ENCODE data around the gene PTPRK. TPM values are rescaled to one million over a fixed set of nuclear protein-coding genes. Genes with fewer than 3 reads are reported as not detected.

The PTPRK gene
- total RNA-seq (2013), result 0.21 TPM
- polyA plus RNA-seq, result under 1 TPM in 1 of 3 donors, not detected in 2; 0.01 TPM
- not detected in 2 replicates for polyA minus RNA-seq
- total RNA-seq, result 0 to 7.0 (median 0.18) reads per million in 11 experiments

GRCh38 chr6:128520436-128521281 is at the start of gene PTPRK:
TSS of gene PTPRK (minus strand) at chr6:128520599. CDS start at chr6:128520358, 241 bp downstream.
- Mint-ChIP-seq H3K9me3 (peaks cover 0 to 25% (median 14%) of the 10 kb centered on the region in 7 donors), H3K27me3 (ENCODE audit: low read depth in 3 of 3) (peaks cover 39 to 74% (median 55%) of the 10 kb centered on the region in 3 donors), H3K4me1 (peaks cover 23% of the 10 kb centered on the region), H3K27ac (peak within 1 kb of the TSS in 2 of 7 donors; percentile 15 to 54), H3K36me3 (peaks cover 4 to 13% of the 10 kb centered on the region in 2 donors), H3K4me3 (peak within 1 kb of the TSS; percentile 79 to 95)
- WGBS (ENCODE audit: insufficient coverage), result under 1% methylated on average over 71 of the region's 85 CpGs
- Histone ChIP-seq H3K9ac (ENCODE audit: insufficient read depth, low read length, poor library complexity, severe bottlenecking) (no peak within 1 kb of the TSS), H3K36me3 (replicated peaks in 1 of 2; ENCODE audit: control insufficient read depth in 1 of 2, insufficient read depth in 2 of 2, low read length in 2 of 2) (no peaks in the 10 kb centered on the region), H3K27me3 (ENCODE audit: control insufficient read depth in 2 of 2, insufficient read depth in 2 of 2, low read length in 2 of 2) (peaks cover 54 to 66% of the 10 kb centered on the region in 2 donors), H2AFZ (ENCODE audit: insufficient read depth, low read depth, low read length, poor library complexity, severe bottlenecking) (peak within 1 kb of the TSS; percentile 68), H4K20me1 (ENCODE audit: insufficient read depth, low read length) (no peaks in the 10 kb centered on the region), H3K9me3 (replicated peaks in 1 of 2; ENCODE audit: control insufficient read depth in 1 of 2, insufficient read depth in 1 of 2, low read length in 2 of 2) (peaks cover 0 to 20% of the 10 kb centered on the region in 2 donors), H3K79me2 (ENCODE audit: insufficient read depth, low read length) (no peaks in the 10 kb centered on the region), H3K4me1 (ENCODE audit: control insufficient read depth in 1 of 2, insufficient read depth in 2 of 2, low read length in 2 of 2) (peaks cover 16 to 18% of the 10 kb centered on the region in 2 donors), H3K4me2 (replicated peaks; ENCODE audit: extremely low read depth, low read length, poor library complexity, severe bottlenecking) (peak within 1 kb of the TSS; percentile 78), H3K27ac (ENCODE audit: low read depth in 1 of 2, low read length in 2 of 2) (no peak within 1 kb of the TSS), H3K4me3 (replicated peaks in 1 of 3; ENCODE audit: low read depth in 2 of 3, low read length in 3 of 3) (peak within 1 kb of the TSS; percentile 20 to 67 (median 27))
- DNase-seq, result peak; percentile 2 to 37 (median 8)
- peak; percentile 17 for TF ChIP-seq CTCF (IDR thresholded peaks at IDR 0.05)
- intact Hi-C loops (cut with micrococcal nuclease), result no loop called here

GRCh38 chr6:128567029-128567428 is 46.6 kb upstream of the PTPRK start:
- H3K9me3 Mint-ChIP-seq, result peaks cover 0 to 10% (median 2%) of the 10 kb centered on the region in 7 donors
- H3K36me3 Mint-ChIP-seq, result no peaks in the 10 kb centered on the region
- Histone ChIP-seq H3K79me2 (ENCODE audit: insufficient read depth, low read length) (no peaks in the 10 kb centered on the region), H3K4me2 (replicated peaks; ENCODE audit: extremely low read depth, low read length, poor library complexity, severe bottlenecking) (no peak overlapping the region), H4K20me1 (ENCODE audit: insufficient read depth, low read length) (no peaks in the 10 kb centered on the region), H3K27me3 (ENCODE audit: control insufficient read depth in 2 of 2, insufficient read depth in 2 of 2, low read length in 2 of 2) (no peaks in the 10 kb centered on the region), H3K9me3 (replicated peaks in 1 of 2; ENCODE audit: control insufficient read depth in 1 of 2, insufficient read depth in 1 of 2, low read length in 2 of 2) (peaks cover 0 to 3% of the 10 kb centered on the region in 2 donors), H3K27ac (ENCODE audit: low read depth in 1 of 2, low read length in 2 of 2) (no peak overlapping the region), H2AFZ (ENCODE audit: insufficient read depth, low read depth, low read length, poor library complexity, severe bottlenecking) (no peak overlapping the region), H3K4me1 (ENCODE audit: control insufficient read depth in 1 of 2, insufficient read depth in 2 of 2, low read length in 2 of 2) (no peaks in the 10 kb centered on the region), H3K36me3 (replicated peaks in 1 of 2; ENCODE audit: control insufficient read depth in 1 of 2, insufficient read depth in 2 of 2, low read length in 2 of 2) (no peaks in the 10 kb centered on the region), H3K9ac (ENCODE audit: insufficient read depth, low read length, poor library complexity, severe bottlenecking) (no peak overlapping the region), H3K4me3 (replicated peaks in 1 of 3; ENCODE audit: low read depth in 2 of 3, low read length in 3 of 3) (no peak overlapping the region)
- intact Hi-C loops (cut with micrococcal nuclease), result no loop called here
- H3K4me3 Mint-ChIP-seq, result no peak overlapping the region
- DNase-seq, result no peak
- no peaks in the 10 kb centered on the region for H3K4me1 Mint-ChIP-seq
- no peak for TF ChIP-seq CTCF (IDR thresholded peaks at IDR 0.05)
- no CpG with 5 or more reads among the region's 1 CpG for WGBS (ENCODE audit: insufficient coverage)
- H3K27me3 Mint-ChIP-seq (ENCODE audit: low read depth in 3 of 3), result peaks cover 0 to 1% (median 1%) of the 10 kb centered on the region in 3 donors
- no peak overlapping the region for H3K27ac Mint-ChIP-seq

Measured in CD14-positive monocyte (primary cell).